Measurements from ENCODE around the gene NUDT8. TPM values are rescaled to one million over a fixed set of nuclear protein-coding genes. Genes with fewer than 3 reads are reported as not detected.
"Not testable (repeated sequence)": the region's sequence is repeated elsewhere in the genome, so short reads cannot be mapped to it uniquely, and the experiment has no call there.

The NUDT8 gene
- total and polyA plus RNA-seq, 9 of the 15 experiments (the other 6 are each of a cell fraction or from before 2014, with no cell fraction given) = 0.23 to 27.8 (median 5.0) TPM

- POLR2A ChIA-PET; H3K4me2 ChIP-seq (ENCODE audit: insufficient read depth, low read length); H4K20me1 ChIP-seq (replicated peaks; ENCODE audit: control insufficient read depth, insufficient read depth, low read length); H3K9ac ChIP-seq (ENCODE audit: insufficient read depth in 1 of 2, low read depth in 2 of 2, low read length in 2 of 2); ATAC-seq; H3K27me3 ChIP-seq (ENCODE audit: control insufficient read depth in 2 of 2, insufficient read depth in 2 of 2, low read length in 2 of 2); BruUV-seq (replicated peaks); H3K4me3 ChIP-seq; H3K9me3 ChIP-seq (replicated peaks; ENCODE audit: control insufficient read depth, insufficient read depth, low read depth, low read length); H3K79me2 ChIP-seq (ENCODE audit: control insufficient read depth, insufficient read depth, low read length); H2AFZ ChIP-seq (ENCODE audit: low read depth, low read length); in situ Hi-C loops (cut with MboI); CTCF ChIA-PET (ENCODE audit: low intra/inter-chr PET ratio); FAIRE-seq; DNase-seq (ENCODE audit: extremely low read depth in 1 of 4, low spot score in 3 of 4); H3K36me3 ChIP-seq (ENCODE audit: control insufficient read depth, insufficient read depth, low read length); intact Hi-C loops (cut with micrococcal nuclease); H3K27ac ChIP-seq (ENCODE audit: extremely low read depth, low read depth, low read length); H3K9me1 ChIP-seq (ENCODE audit: control insufficient read depth, insufficient read depth, low read length): not testable (repeated sequence)
- TF ChIP-seq CBFA2T3 (IDR thresholded peaks at IDR 0.05) (peak; percentile 73), TAL1 (IDR thresholded peaks at IDR 0.05) (peak; percentile 13; the same call in 1 of the 2 replicates), SOX6 (IDR thresholded peaks at IDR 0.05) (peak; percentile 22; the same call in 1 of the 2 replicates), SMARCA4 (IDR thresholded peaks at IDR 0.05) (peak; percentile 25; the same call in 1 of the 2 replicates), DPF2 (IDR thresholded peaks at IDR 0.05) (peak; percentile 41; the same call in 1 of the 2 replicates), CBFA2T2 (conservative IDR thresholded peaks at IDR 0.05) (peak; percentile 54), KDM1A (IDR thresholded peaks at IDR 0.05) (0 out of 4 replicates have a peak, but pooled peaks have one; percentile 10 to 13), ARID1B (IDR thresholded peaks at IDR 0.05) (peak; percentile 22; the same call in 1 of the 2 replicates)
- no CpG with 5 or more reads among the region's 3 CpGs for WGBS (ENCODE audit: insufficient coverage, low coverage, missing lambda C conversion rate)
- peaks cover 26 to 37% of the 10 kb centered on the region in 2 experiments for H3K4me1 ChIP-seq (replicated peaks in 1 of 2; ENCODE audit: control insufficient read depth in 2 of 2, insufficient read depth in 2 of 2, low read length in 2 of 2)
Measured at GRCh38 chr11:67597458-67597857, 32.3 kb downstream of the NUDT8 start.

GRCh38 chr11:67596753-67597300 is 32.9 kb downstream of the NUDT8 start:
- TF ChIP-seq ZNF280A (IDR thresholded peaks at IDR 0.05; ENCODE audit: low read depth, partially characterized antibody) = peak; percentile 61
- TF ChIP-seq TRIM24 (IDR thresholded peaks at IDR 0.05) = peak in 1 of 2 experiments; percentile 52; a peak in 2 of 4 replicates
- TF ChIP-seq SNAPC5 (CRISPR knock-in tag; IDR thresholded peaks at IDR 0.05) = no peak
- TF ChIP-seq CBX3 (IDR thresholded peaks at IDR 0.05; ENCODE audit: borderline replicate concordance in 1 of 2, low read length in 2 of 2) = peak in 1 of 2 experiments; percentile 78; a peak in 2 of 3 replicates
- 0 out of 2 replicates have a peak, but pooled peaks have one; percentile 46 for TF ChIP-seq TRIM28 (IDR thresholded peaks at IDR 0.05)
- no peak for TF ChIP-seq ZNF253 (CRISPR knock-in tag; conservative IDR thresholded peaks at IDR 0.05)
- ATAC-seq = no peak
- FAIRE-seq = no peak
- Histone ChIP-seq H3K27me3 (ENCODE audit: control insufficient read depth in 2 of 2, insufficient read depth in 2 of 2, low read length in 2 of 2) (no peaks in the 10 kb centered on the region), H3K4me1 (replicated peaks in 1 of 2; ENCODE audit: control insufficient read depth in 2 of 2, insufficient read depth in 2 of 2, low read length in 2 of 2) (peaks cover 26 to 37% of the 10 kb centered on the region in 2 experiments), H3K9ac (ENCODE audit: insufficient read depth in 1 of 2, low read depth in 2 of 2, low read length in 2 of 2) (no peak overlapping the region), H3K27ac (ENCODE audit: extremely low read depth, low read depth, low read length) (no peak overlapping the region), H2AFZ (ENCODE audit: low read depth, low read length) (no peak overlapping the region; the same call in 1 of the 2 replicates), H3K36me3 (ENCODE audit: control insufficient read depth, insufficient read depth, low read length) (no peaks in the 10 kb centered on the region), H3K9me1 (ENCODE audit: control insufficient read depth, insufficient read depth, low read length) (no peaks in the 10 kb centered on the region), H3K4me3 (no peak overlapping the region), H4K20me1 (replicated peaks; ENCODE audit: control insufficient read depth, insufficient read depth, low read length) (no peaks in the 10 kb centered on the region), H3K4me2 (ENCODE audit: insufficient read depth, low read length) (no peak overlapping the region), H3K79me2 (ENCODE audit: control insufficient read depth, insufficient read depth, low read length) (no peaks in the 10 kb centered on the region), H3K9me3 (replicated peaks; ENCODE audit: control insufficient read depth, insufficient read depth, low read depth, low read length) (peaks cover 4% of the 10 kb centered on the region; the same call in 1 of the 2 replicates)
- no TSS peak for BruUV-seq (replicated peaks)
- ChIA-PET POLR2A (interaction anchor here (1.1 to 2.0 kb wide), 2 partner anchors 9 to 21 kb away, joined by 3 to 5 read pairs; no protein-coding TSS in a partner anchor), CTCF (ENCODE audit: low intra/inter-chr PET ratio) (no interaction called here)
- in situ Hi-C loops (cut with MboI) = no loop called here
- DNase-seq (ENCODE audit: extremely low read depth in 1 of 4, low spot score in 3 of 4) = no peak
- WGBS (ENCODE audit: insufficient coverage, low coverage, missing lambda C conversion rate) = 77% methylated on average over 1 of the region's 1 CpG
- intact Hi-C loops (cut with micrococcal nuclease) = no loop called here

All from K562 (cell line).